H1 (cell line): Measurements from ENCODE around the gene RPTOR. TPM values are rescaled to one million over a fixed set of nuclear protein-coding genes. Genes with fewer than 3 reads are reported as not detected.

Experiments
- CTCF ChIA-PET: fragments of 300-600 bp; sonication (Branson Sonifier 250); formaldehyde crosslinking; loops from one replicate; lab custom pipeline; 2021; ENCODE audit not compliant: partially characterized antibody; lab: Charles Lee
- POLR2A ChIA-PET: fragments of 300-600 bp; sonication (Branson Sonifier 250); formaldehyde crosslinking; loops from one replicate; lab custom pipeline; 2021; ENCODE audit warnings: inconsistent platforms; ENCODE audit not compliant: partially characterized antibody; lab: Charles Lee
- DNase-seq, 2 experiments: peaks; one replicate each; pipeline versions ENCODE4 v3.0.0 to v3.0.0-alpha.2; 2010 to 2022; ENCODE audit warnings: low spot score in 2 of 2, low read depth in 1 of 2, mixed read lengths in 1 of 2
- FAIRE-seq: peaks from 2 replicates; lab custom pipeline; 2011; peaks lifted over from hg19 to GRCh38; lab: Jason Lieb, UNC
- H2AFZ ChIP-seq: 2 replicates; pipeline ENCODE4 v1.8.1; 2012; ENCODE audit warnings: low read length, inconsistent platforms
- H2AK5ac ChIP-seq: 2 replicates; pipeline ENCODE4 v1.6.1; 2013; ENCODE audit warnings: low read depth, low read length
- H2BK120ac ChIP-seq: replicated peaks from 2 replicates; pipeline ENCODE3; 2013; ENCODE audit warnings: low read depth, low read length, inconsistent platforms
- H2BK12ac ChIP-seq: 2 replicates; pipeline ENCODE4 v1.6.1; 2013; ENCODE audit warnings: low read depth, low read length
- H2BK15ac ChIP-seq: 2 replicates; pipeline ENCODE4 v1.6.1; 2013; ENCODE audit warnings: low read length
- H2BK20ac ChIP-seq: 2 replicates; pipeline ENCODE4 v1.6.1; 2013; ENCODE audit warnings: low read length
- H2BK5ac ChIP-seq: 2 replicates; pipeline ENCODE4 v1.6.1; 2013; ENCODE audit warnings: low read depth, low read length
- H3K14ac ChIP-seq: 2 replicates; pipeline ENCODE4 v1.6.1; 2013; ENCODE audit warnings: inconsistent platforms; ENCODE audit not compliant: insufficient read length
- H3K18ac ChIP-seq: 2 replicates; pipeline ENCODE4 v1.6.1; 2013; ENCODE audit warnings: low read length; ENCODE audit errors: extremely low read depth
- H3K23ac ChIP-seq: 2 replicates; pipeline ENCODE4 v1.6.1; 2013; ENCODE audit warnings: inconsistent platforms; ENCODE audit not compliant: insufficient read length
- H3K23me2 ChIP-seq: 2 replicates; pipeline ENCODE4 v1.6.1; 2013; ENCODE audit warnings: low read depth, low read length
- H3K27ac ChIP-seq: 2 replicates; pipeline ENCODE4 v1.6.1; 2011; ENCODE audit warnings: low read depth, low read length, inconsistent platforms
- H3K27me3 ChIP-seq, 4 experiments: replicated peaks in 1 of 4; 1 replicate in 1 of 4; 2 replicates in 3 of 4; pipeline versions ENCODE4 v1.6.1 to v1.8.1; 2011 to 2013; ENCODE audit warnings: low read length in 3 of 4, mild to moderate bottlenecking in 3 of 4, inconsistent platforms in 2 of 4, mixed read lengths in 2 of 4, moderate library complexity in 1 of 4; ENCODE audit not compliant: control insufficient read depth in 3 of 4, insufficient read depth in 3 of 4; ENCODE audit errors: extremely low read depth in 1 of 4
- H3K36me3 ChIP-seq, 4 experiments: 2 replicates each; pipeline versions ENCODE4 v1.6.1 to v1.8.1; 2011 to 2013; ENCODE audit warnings: mild to moderate bottlenecking in 4 of 4, low read length in 3 of 4, moderate library complexity in 2 of 4, control low read depth in 1 of 4, inconsistent platforms in 1 of 4; ENCODE audit not compliant: insufficient read depth in 4 of 4, control insufficient read depth in 2 of 4
- H3K4ac ChIP-seq: replicated peaks from 2 replicates; pipeline ENCODE3; 2013; ENCODE audit warnings: low read length, low read depth, mixed read lengths, inconsistent platforms; ENCODE audit not compliant: insufficient read length
- H3K4me1 ChIP-seq, 4 experiments: replicated peaks in 1 of 4; 1 replicate in 1 of 4; 2 replicates in 3 of 4; pipeline versions ENCODE4 v1.6.1 to v1.8.1; 2011 to 2013; ENCODE audit warnings: low read length in 3 of 4, inconsistent platforms in 2 of 4, mixed read lengths in 1 of 4; ENCODE audit not compliant: insufficient read depth in 4 of 4, control insufficient read depth in 3 of 4
- H3K4me2 ChIP-seq, 2 experiments: 2 replicates each; pipeline versions ENCODE4 v1.6.1 to v1.8.1; 2011 to 2013; ENCODE audit warnings: low read depth in 2 of 2, low read length in 2 of 2, control low read depth in 1 of 2, inconsistent platforms in 1 of 2, mild to moderate bottlenecking in 1 of 2; ENCODE audit not compliant: insufficient read depth in 1 of 2
- H3K4me3 ChIP-seq, 4 experiments: fragments of 200-600, 300-600 bp in 1 of 4; sonication (generic), shearing (Covaris generic), sonication (Bioruptor Twin) in 1 of 4; 2 replicates each; pipeline versions ENCODE4 v1.5.1 to v1.8.1; 2011 to 2016; ENCODE audit warnings: low read length in 4 of 4, low read depth in 3 of 4, control low read depth in 2 of 4, inconsistent platforms in 2 of 4, mild to moderate bottlenecking in 2 of 4, mixed read lengths in 1 of 4, moderate library complexity in 1 of 4; ENCODE audit not compliant: insufficient read depth in 2 of 4; ENCODE audit errors: extremely low read depth in 1 of 4
- H3K56ac ChIP-seq: replicated peaks from 2 replicates; pipeline ENCODE3; 2013; ENCODE audit warnings: low read depth, mild to moderate bottlenecking, mixed read lengths, low read length, inconsistent platforms; ENCODE audit not compliant: insufficient read length
- H3K79me1 ChIP-seq: 2 replicates; pipeline ENCODE4 v1.6.1; 2013; ENCODE audit warnings: low read depth, low read length, control low read depth
- H3K79me2 ChIP-seq, 2 experiments: 2 replicates each; pipeline versions ENCODE4 v1.6.1 to v1.8.1; 2012 to 2013; ENCODE audit warnings: low read length in 2 of 2, mild to moderate bottlenecking in 2 of 2, inconsistent platforms in 1 of 2; ENCODE audit not compliant: insufficient read depth in 2 of 2, control insufficient read depth in 1 of 2
- H3K9ac ChIP-seq, 4 experiments: replicated peaks in 1 of 4; 1 replicate in 1 of 4; 2 replicates in 3 of 4; pipeline versions ENCODE4 v1.6.1 to v1.8.1; 2011 to 2013; ENCODE audit warnings: low read depth in 3 of 4, low read length in 3 of 4, control low read depth in 2 of 4, mild to moderate bottlenecking in 2 of 4, moderate library complexity in 2 of 4, inconsistent platforms in 1 of 4; ENCODE audit errors: extremely low read depth in 1 of 4
- H3K9me3 ChIP-seq, 2 experiments: 2 replicates each; pipeline versions ENCODE4 v1.6.1 to v1.8.1; 2012 to 2013; ENCODE audit warnings: mild to moderate bottlenecking in 2 of 2, moderate library complexity in 2 of 2, control low read depth in 1 of 2, inconsistent platforms in 1 of 2, low read depth in 1 of 2, low read length in 1 of 2, mixed read lengths in 1 of 2; ENCODE audit not compliant: insufficient read depth in 2 of 2
- H4K20me1 ChIP-seq, 2 experiments: replicated peaks in 1 of 2; 2 replicates each; pipeline versions ENCODE3 to v1.8.1; 2011 to 2013; ENCODE audit warnings: inconsistent platforms in 2 of 2, low read length in 2 of 2, mild to moderate bottlenecking in 1 of 2; ENCODE audit not compliant: insufficient read depth in 2 of 2, control insufficient read depth in 1 of 2
- H4K5ac ChIP-seq: 2 replicates; pipeline ENCODE4 v1.6.1; 2013; ENCODE audit warnings: low read length, low read depth, mixed read lengths, inconsistent platforms; ENCODE audit not compliant: insufficient read length
- H4K8ac ChIP-seq: 2 replicates; pipeline ENCODE4 v1.8.0; 2013; ENCODE audit warnings: mild to moderate bottlenecking, moderate library complexity, low read length, inconsistent platforms; ENCODE audit not compliant: insufficient read depth; ENCODE audit errors: extremely low read depth
- H4K91ac ChIP-seq: replicated peaks from 2 replicates; pipeline ENCODE3; 2013; ENCODE audit warnings: low read length, mixed read lengths, inconsistent platforms; ENCODE audit not compliant: insufficient read length
- BRCA1 ChIP-seq: IDR thresholded peaks from 2 replicates; pipeline ENCODE4 v1.6.1; 2012; ENCODE audit warnings: low read depth, low read length, improper control_type of control experiment
- CTCF ChIP-seq, 3 experiments: IDR thresholded peaks; 1 replicate in 2 of 3; 2 replicates in 1 of 3; pipeline versions ENCODE4 v1.5.1 to v1.6.1; 2011; ENCODE audit warnings: low read length in 3 of 3, mild to moderate bottlenecking in 3 of 3, inconsistent platforms in 2 of 3, low read depth in 1 of 3, moderate library complexity in 1 of 3; ENCODE audit not compliant: insufficient read depth in 1 of 3; ENCODE audit errors: control extremely low read depth in 1 of 3
- EZH2 ChIP-seq: fragments of 200-600 bp; sonication (generic); IDR thresholded peaks from 2 replicates; pipeline ENCODE4 v1.7.1; 2012; ENCODE audit warnings: low read depth, mild to moderate bottlenecking, moderate library complexity, low read length, inconsistent platforms; ENCODE audit not compliant: severe bottlenecking
- GTF2F1 ChIP-seq: IDR thresholded peaks from 2 replicates; pipeline ENCODE4 v1.6.1; 2012; ENCODE audit warnings: low read depth, low read length, improper control_type of control experiment, borderline replicate concordance
- JUN ChIP-seq: IDR thresholded peaks from 2 replicates; pipeline ENCODE4 v1.6.1; 2011; ENCODE audit warnings: low read depth, mild to moderate bottlenecking, improper control_type of control experiment, low read length
- POLR2AphosphoS5 ChIP-seq: IDR thresholded peaks from 2 replicates; pipeline ENCODE4 v1.6.1; 2011; ENCODE audit warnings: low read depth, low read length
- SIRT6 ChIP-seq: IDR thresholded peaks from one replicate; pipeline ENCODE4 v1.7.1; 2012; ENCODE audit warnings: low read length, inconsistent platforms
- SP4 ChIP-seq: IDR thresholded peaks from 2 replicates; pipeline ENCODE4 v1.6.1; 2012; ENCODE audit warnings: low read length, inconsistent platforms
- SRF ChIP-seq: IDR thresholded peaks from 2 replicates; pipeline ENCODE4 v1.6.1; 2011; ENCODE audit warnings: mild to moderate bottlenecking, low read depth, low read length, moderate library complexity
- TAF1 ChIP-seq: IDR thresholded peaks from 2 replicates; pipeline ENCODE4 v1.6.1; 2011; ENCODE audit warnings: mild to moderate bottlenecking, low read depth, low read length
- TBP ChIP-seq: IDR thresholded peaks from 2 replicates; pipeline ENCODE4 v1.6.1; 2011; ENCODE audit warnings: low read depth, low read length, improper control_type of control experiment
- YY1 ChIP-seq: IDR thresholded peaks from 2 replicates; pipeline ENCODE4 v1.6.1; 2011; ENCODE audit warnings: low read depth, mild to moderate bottlenecking, low read length
- WGBS, 2 experiments: shearing (Covaris generic) in 1 of 2; methylation state at CpG; one replicate each; pipeline versions ENCODE4 v1.1.6 to v1.1.7; 2013 to 2015; ENCODE audit warnings: low lambda C conversion rate in 2 of 2, mixed read lengths in 2 of 2, inconsistent platforms in 1 of 2, low coverage in 1 of 2, missing lambda C conversion rate in 1 of 2; ENCODE audit not compliant: insufficient replicate concordance in 2 of 2, insufficient coverage in 1 of 2, insufficient read length in 1 of 2; ENCODE audit errors: extremely low coverage in 1 of 2, missing lambda C conversion rate in 1 of 2; 5-methylcytosine and 5-hydroxymethylcytosine counted together
- polyA plus RNA-seq, 7 experiments: library from polyadenylated mRNA; depleted of rRNA in 3 of 7; stranded (reverse) in 5 of 7; unstranded in 2 of 7; fragments of >200 nt in 5 of 7; fragments of 200-250 nt in 2 of 7; gene quantifications; 1 replicate in 5 of 7; 2 replicates in 1 of 7; 4 replicates in 1 of 7; pipeline versions ENCODE4 v1.2.1 to v1.2.3, GENCODE V29; 2011 to 2013; ENCODE audit warnings: missing spikeins in 2 of 7, mixed read lengths in 2 of 7
- total RNA-seq: library from RNA; stranded (reverse); fragmentation: NEBNext Ultra II Directional; extraction: Animal tissue kit (Norgen Biotek cat#: 25700); gene quantifications from 2 replicates; pipeline ENCODE4 v1.2.1, GENCODE V29; 2021

RPTOR gene
- total and polyA plus RNA-seq, 2 of the 8 experiments (the other 6 are each of a cell fraction or from before 2014, with no cell fraction given) = 6.9 to 28.7 TPM

- Histone ChIP-seq H4K20me1 (peaks cover 0 to 9% of the 10 kb centered on the region in 2 experiments), H3K23ac (no peak overlapping the region), H2AK5ac (no peak overlapping the region), H3K79me2 (no peaks in the 10 kb centered on the region), H3K4me1 (peaks cover 0 to 2% (median 1%) of the 10 kb centered on the region in 4 experiments; a peak in 3 of 7 replicates), H4K5ac (no peak overlapping the region), H3K27ac (no peak overlapping the region), H3K79me1 (no peaks in the 10 kb centered on the region), H3K36me3 (no peaks in the 10 kb centered on the region), H2AFZ (no peak overlapping the region), H3K27me3 (peaks cover 0 to 8% (median 3%) of the 10 kb centered on the region in 4 experiments; a peak in 5 of 7 replicates), H2BK15ac (no peak overlapping the region), H3K56ac (no peak overlapping the region), H3K14ac (no peak overlapping the region), H2BK12ac (0 out of 2 replicates have a peak overlapping the region, but pooled peaks have one; percentile 39), H4K8ac (peak overlapping the region; percentile 51; the same call in 1 of the 2 replicates), H2BK20ac (no peak overlapping the region), H3K9ac (no peak overlapping the region), H3K23me2 (peaks cover 10% of the 10 kb centered on the region; the same call in 1 of the 2 replicates), H3K4me3 (no peak overlapping the region), H4K91ac (no peak overlapping the region), H3K18ac (no peak overlapping the region), H2BK120ac (no peak overlapping the region), H3K9me3 (no peaks in the 10 kb centered on the region), H3K4ac (no peak overlapping the region), H2BK5ac (no peak overlapping the region), H3K4me2 (no peak overlapping the region)
- 92% methylated on average over 14 of the region's 14 CpGs; no CpG with 5 or more reads in 1 of the 2 experiments for WGBS, 2 experiments
- no peak for DNase-seq
- no peak for FAIRE-seq
- ChIA-PET CTCF (interaction anchor here (0.7 to 1.5 kb wide), 7 partner anchors 9 to 1519 kb away, joined by 3 to 6 read pairs (median 3); no protein-coding TSS in a partner anchor), POLR2A (interaction anchor here (1.1 to 1.2 kb wide), 2 partner anchors 35 to 55 kb away, joined by 3 to 4 read pairs; no protein-coding TSS in a partner anchor)
- no peak for TF ChIP-seq EZH2
- TF ChIP-seq GTF2F1 = no peak
- no peak for TF ChIP-seq TBP
- TF ChIP-seq TAF1 = no peak
- no peak for TF ChIP-seq SP4
- TF ChIP-seq CTCF (IDR thresholded peaks at IDR 0.05; ENCODE audit: control extremely low read depth in 1 of 3, insufficient read depth in 1 of 3, low read depth in 1 of 3, low read length in 3 of 3) = no peak
- no peak for TF ChIP-seq YY1
- no peak for TF ChIP-seq SRF
- TF ChIP-seq POLR2AphosphoS5 = no peak
- no peak for TF ChIP-seq JUN
- TF ChIP-seq BRCA1 = no peak
- no peak for TF ChIP-seq SIRT6
Observed at GRCh38 chr17:80510132-80510531, 34.5 kb upstream of the RPTOR start.
